CD4-positive, alpha-beta T cell (primary cell): Measurements from ENCODE around the gene DNAJB6. TPM values are rescaled to one million over a fixed set of nuclear protein-coding genes. Genes with fewer than 3 reads are reported as not detected.

Experiments used
- ATAC-seq: fragments of 200-7000 bp; cut with Tn5 transposase; one replicate; pipeline ENCODE4 v1.10.0; 2022; ENCODE audit warnings: mild to moderate bottlenecking; ENCODE audit not compliant: poor library complexity
- CTCF ChIA-PET: fragments of 350-600 bp; sonication (Branson Sonifier 250); formaldehyde crosslinking; loops from one replicate; lab custom pipeline; 2021; ENCODE audit warnings: antibody characterized with exemption, inconsistent platforms; lab: Charles Lee
- POLR2A ChIA-PET: fragments of 350-600 bp; sonication (Branson Sonifier 250); formaldehyde crosslinking; loops from one replicate; lab custom pipeline; 2021; ENCODE audit warnings: antibody characterized with exemption, inconsistent platforms; lab: Charles Lee
- DNase-seq, 14 experiments: peaks; one replicate each; pipeline ENCODE4 v3.0.0-alpha.2; 2013 to 2020; ENCODE audit warnings: mixed read lengths in 2 of 14
- H3K27ac ChIP-seq, 2 donors: one replicate each; pipeline versions ENCODE4 v1.5.1 to v1.7.0; 2013; ENCODE audit warnings: low read length in 2 of 2, low read depth in 1 of 2, mild to moderate bottlenecking in 1 of 2
- H3K27me3 ChIP-seq, 2 experiments: 1 replicate in 1 of 2; 2 replicates in 1 of 2; pipeline versions ENCODE4 v1.6.1 to v1.7.0; 2013; ENCODE audit warnings: low read length in 2 of 2, control low read depth in 1 of 2, mild to moderate bottlenecking in 1 of 2, moderate library complexity in 1 of 2; ENCODE audit not compliant: insufficient read depth in 2 of 2, control insufficient read depth in 1 of 2
- H3K36me3 ChIP-seq: one replicate; pipeline ENCODE4 v1.6.1; 2013; ENCODE audit warnings: low read length, control low read depth; ENCODE audit not compliant: insufficient read depth
- H3K4me1 ChIP-seq: one replicate; pipeline ENCODE4 v1.6.1; 2013; ENCODE audit warnings: low read length, control low read depth; ENCODE audit not compliant: insufficient read depth
- H3K4me3 ChIP-seq: one replicate; pipeline ENCODE4 v1.5.1; 2013; ENCODE audit warnings: mild to moderate bottlenecking, low read length, moderate library complexity
- H3K9me3 ChIP-seq, 2 experiments: 1 replicate in 1 of 2; 2 replicates in 1 of 2; pipeline versions ENCODE4 v1.6.1 to v1.7.0; 2013; ENCODE audit warnings: low read length in 2 of 2, mild to moderate bottlenecking in 2 of 2, control low read depth in 1 of 2, moderate library complexity in 1 of 2; ENCODE audit not compliant: control insufficient read depth in 1 of 2, insufficient read depth in 1 of 2
- H3K27ac Mint-ChIP-seq: one replicate; pipeline ENCODE4 v1.8.0; 2020; ENCODE audit warnings: mixed read lengths
- H3K27me3 Mint-ChIP-seq: one replicate; pipeline ENCODE4 v1.8.0; 2021; ENCODE audit warnings: mixed read lengths
- H3K36me3 Mint-ChIP-seq: one replicate; pipeline ENCODE4 v1.8.0; 2021; ENCODE audit warnings: low read depth, mixed read lengths
- H3K4me1 Mint-ChIP-seq: one replicate; pipeline ENCODE4 v1.8.0; 2021; ENCODE audit warnings: low read depth, mixed read lengths
- H3K4me3 Mint-ChIP-seq: one replicate; pipeline ENCODE4 v1.8.0; 2020; ENCODE audit warnings: mild to moderate bottlenecking, mixed read lengths
- H3K9me3 Mint-ChIP-seq: one replicate; pipeline ENCODE4 v1.8.0; 2020; ENCODE audit warnings: mixed read lengths
- CTCF ChIP-seq: fragments of 200-600 bp; IDR thresholded peaks from one replicate; pipeline ENCODE4 v1.8.0; 2022; ENCODE audit warnings: antibody characterized with exemption, mild to moderate bottlenecking
- intact Hi-C, 2 experiments: fragments of 100-400 bp; cut with DNase I in 1 of 2; cut with micrococcal nuclease in 1 of 2; formaldehyde crosslinking; loops; one replicate each; pipeline versions ENCODE4 v1.15.1 to v1.9.0; 2023 to 2025; cut with DNase I, micrococcal nuclease
- total RNA-seq, 174 experiments: library from RNA in 2 of 174; stranded (reverse) in 2 of 174; gene quantifications; one replicate each; pipeline ENCODE4 v1.2.3 and lab custom pipeline; 2021 to 2026

DNAJB6 gene
- total RNA-seq, 2 experiments from 2014 or later, result 232 to 242 TPM

- Mint-ChIP-seq H3K27ac (no peak overlapping the region), H3K4me3 (no peak overlapping the region), H3K9me3 (no peaks in the 10 kb centered on the region), H3K27me3 (no peaks in the 10 kb centered on the region), H3K4me1 (peaks cover 9% of the 10 kb centered on the region), H3K36me3 (no peaks in the 10 kb centered on the region)
- Histone ChIP-seq H3K27ac (no peak overlapping the region), H3K36me3 (no peaks in the 10 kb centered on the region), H3K4me3 (no peak overlapping the region), H3K27me3 (no peaks in the 10 kb centered on the region), H3K9me3 (no peaks in the 10 kb centered on the region), H3K4me1 (peaks cover 15% of the 10 kb centered on the region)
- ChIA-PET POLR2A (no interaction called here), CTCF (no interaction called here)
- ATAC-seq, result no peak
- DNase-seq, result no peak
- intact Hi-C loops, result no loop called here
- TF ChIP-seq CTCF, result no peak
These were observed 41.5 kb upstream of the DNAJB6 start for GRCh38 chr7:157295338-157295737.

- Mint-ChIP-seq H3K9me3 (no peaks in the 10 kb centered on the region), H3K27me3 (no peaks in the 10 kb centered on the region), H3K27ac (no peak overlapping the region), H3K4me3 (no peak overlapping the region), H3K36me3 (no peaks in the 10 kb centered on the region), H3K4me1 (peaks cover 19% of the 10 kb centered on the region)
- Histone ChIP-seq H3K4me1 (peaks cover 34% of the 10 kb centered on the region), H3K9me3 (no peaks in the 10 kb centered on the region), H3K27me3 (no peaks in the 10 kb centered on the region), H3K36me3 (no peaks in the 10 kb centered on the region), H3K27ac (no peak overlapping the region), H3K4me3 (no peak overlapping the region)
- TF ChIP-seq CTCF, result no peak
- ChIA-PET CTCF (no interaction called here), POLR2A (no interaction called here)
- DNase-seq, result no peak
- intact Hi-C loops, result no loop called here
- no peak for ATAC-seq
These were observed 39.6 kb upstream of the DNAJB6 start for GRCh38 chr7:157297185-157297584.

- Mint-ChIP-seq H3K4me1 (peaks cover 32% of the 10 kb centered on the region), H3K36me3 (no peaks in the 10 kb centered on the region), H3K27me3 (no peaks in the 10 kb centered on the region), H3K9me3 (no peaks in the 10 kb centered on the region), H3K4me3 (no peak overlapping the region), H3K27ac (peak overlapping the region; percentile 22)
- no peak for TF ChIP-seq CTCF
- DNase-seq (no peak), ATAC-seq (no peak)
- Histone ChIP-seq H3K36me3 (no peaks in the 10 kb centered on the region), H3K4me1 (peaks cover 43% of the 10 kb centered on the region), H3K9me3 (no peaks in the 10 kb centered on the region), H3K27me3 (no peaks in the 10 kb centered on the region), H3K27ac (no peak overlapping the region), H3K4me3 (no peak overlapping the region)
- ChIA-PET CTCF (no interaction called here), POLR2A (no interaction called here)
- intact Hi-C loops, result no loop called here
These were observed 37.5 kb upstream of the DNAJB6 start for GRCh38 chr7:157299317-157299612.
